GM06990 (cell line): ENCODE measurements around the gene ARHGEF17.

Source experiments
- DNase-seq: peaks from one replicate; pipeline ENCODE4 v3.0.0-alpha.2; 2011; ENCODE audit not compliant: insufficient read length; ENCODE audit errors: extremely low read depth
- H3K27me3 ChIP-seq: replicated peaks from 2 replicates; pipeline ENCODE4 v1.6.0; 2011; ENCODE audit warnings: low read length; ENCODE audit not compliant: control insufficient read depth, insufficient read depth
- H3K36me3 ChIP-seq: 2 replicates; pipeline ENCODE4 v1.5.1; 2011; ENCODE audit warnings: low read length; ENCODE audit not compliant: control insufficient read depth, insufficient read depth
- H3K4me3 ChIP-seq: replicated peaks from 2 replicates; pipeline ENCODE4 v1.5.1; 2011; ENCODE audit warnings: low read depth, mild to moderate bottlenecking, control low read depth, low read length
- CTCF ChIP-seq: IDR thresholded peaks from 2 replicates; pipeline ENCODE4 v1.5.1; 2011; ENCODE audit warnings: low read length, control low read depth, mild to moderate bottlenecking, inconsistent platforms; ENCODE audit not compliant: insufficient read depth, poor library complexity, severe bottlenecking

ARHGEF17 gene

GRCh38 chr11:73284106-73284505 lies 24.0 kb upstream of the ARHGEF17 start:
- no peak for DNase-seq
- no peaks in the 10 kb centered on the region for H3K27me3 ChIP-seq
- TF ChIP-seq CTCF: no peak
- H3K4me3 ChIP-seq: no peak overlapping the region
- no peaks in the 10 kb centered on the region for H3K36me3 ChIP-seq

- no peak overlapping the region for H3K4me3 ChIP-seq
- TF ChIP-seq CTCF: no peak
Observed at GRCh38 chr11:73285721-73286120, 22.4 kb upstream of the ARHGEF17 start.

GRCh38 chr11:73286240-73286810 lies 21.8 kb upstream of the ARHGEF17 start:
- TF ChIP-seq CTCF: no peak
- no peaks in the 10 kb centered on the region for H3K36me3 ChIP-seq
- DNase-seq: no peak
- no peaks in the 10 kb centered on the region for H3K27me3 ChIP-seq
- no peak overlapping the region for H3K4me3 ChIP-seq

More at GRCh38 chr11:73285721-73286120, 22.4 kb upstream of the ARHGEF17 start:
- DNase-seq: no peak
- Histone ChIP-seq H3K36me3 (no peaks in the 10 kb centered on the region), H3K27me3 (no peaks in the 10 kb centered on the region)

- Histone ChIP-seq H3K36me3 (no peaks in the 10 kb centered on the region), H3K4me3 (no peak overlapping the region), H3K27me3 (no peaks in the 10 kb centered on the region; the same call in 1 of the 2 replicates)
- TF ChIP-seq CTCF: no peak
- DNase-seq: no peak
Observed at GRCh38 chr11:73287400-73288101, 20.5 kb upstream of the ARHGEF17 start.

GRCh38 chr11:73288192-73288872 lies 19.7 kb upstream of the ARHGEF17 start:
- TF ChIP-seq CTCF: no peak
- DNase-seq: no peak

More at GRCh38 chr11:73288192-73288872, 19.7 kb upstream of the ARHGEF17 start:
- Histone ChIP-seq H3K36me3 (no peaks in the 10 kb centered on the region), H3K27me3 (no peaks in the 10 kb centered on the region; the same call in 1 of the 2 replicates), H3K4me3 (no peak overlapping the region)
